Ishikawa (cell line): ENCODE results near the gene FOXP2.

Source experiments
- CEBPB ChIP-seq: IDR thresholded peaks from 2 replicates; pipeline ENCODE4 v1.6.1; 2012
- CREB1 ChIP-seq: IDR thresholded peaks from 2 replicates; pipeline ENCODE4 v1.6.1; 2012; ENCODE audit warnings: low read depth
- EGR1 ChIP-seq: IDR thresholded peaks from 2 replicates; pipeline ENCODE4 v1.6.1; 2012
- EP300 ChIP-seq: IDR thresholded peaks from 2 replicates; pipeline ENCODE4 v1.6.1; 2012; ENCODE audit warnings: borderline replicate concordance
- FOXM1 ChIP-seq: IDR thresholded peaks from 2 replicates; pipeline ENCODE4 v1.6.1; 2012; ENCODE audit warnings: low read depth, borderline replicate concordance
- NFIC ChIP-seq: IDR thresholded peaks from 2 replicates; pipeline ENCODE4 v1.6.1; 2012
- RAD21 ChIP-seq: IDR thresholded peaks from 2 replicates; pipeline ENCODE4 v1.6.1; 2012; ENCODE audit warnings: low read depth
- TAF1 ChIP-seq: IDR thresholded peaks from 2 replicates; pipeline ENCODE4 v1.6.1; 2012; ENCODE audit warnings: low read depth, mild to moderate bottlenecking
- TCF12 ChIP-seq: IDR thresholded peaks from 2 replicates; pipeline ENCODE4 v1.6.1; 2012; ENCODE audit warnings: low read depth
- TEAD4 ChIP-seq: IDR thresholded peaks from 2 replicates; pipeline ENCODE4 v1.6.1; 2012
- YY1 ChIP-seq: IDR thresholded peaks from 2 replicates; pipeline ENCODE4 v1.6.1; 2012; ENCODE audit warnings: low read depth
- ZBTB7A ChIP-seq: IDR thresholded peaks from 2 replicates; pipeline ENCODE4 v1.6.1; 2012; ENCODE audit warnings: low read depth
- TF ChIP-seq, protein P1 (sequence below): IDR thresholded peaks from 2 replicates; pipeline ENCODE4 v1.6.1; 2012; ENCODE audit warnings: low read depth, mild to moderate bottlenecking
- TF ChIP-seq, protein P2 (sequence below): IDR thresholded peaks from 2 replicates; pipeline ENCODE4 v1.6.1; 2012
- TF ChIP-seq, protein P3 (sequence below): IDR thresholded peaks from 2 replicates; pipeline ENCODE4 v1.6.1; 2012

FOXP2 gene

DNA sequence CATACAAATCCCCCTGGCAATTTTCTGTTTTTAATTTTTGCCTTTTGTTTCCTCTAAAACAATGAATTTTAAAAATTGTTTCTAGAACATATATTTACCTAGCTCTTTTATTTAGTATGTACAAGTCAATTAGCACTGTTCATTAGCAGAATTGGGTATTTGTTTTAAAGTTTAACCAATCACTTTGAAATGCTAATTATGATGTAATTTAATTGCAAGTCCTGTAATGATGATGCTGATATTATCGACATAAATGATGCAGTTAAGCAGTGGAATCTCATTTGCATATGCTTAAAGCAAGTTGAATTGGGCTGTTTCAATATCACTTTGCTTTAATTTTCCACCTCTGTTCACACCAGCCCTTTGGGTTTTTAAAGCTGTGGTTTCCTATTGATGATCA, 2.7 kb downstream of the FOXP2 start:
- TF ChIP-seq CREB1: no peak
- no peak for TF ChIP-seq CEBPB
- TF ChIP-seq EGR1: no peak
- TF ChIP-seq TEAD4: no peak
- TF ChIP-seq, protein P1, sequence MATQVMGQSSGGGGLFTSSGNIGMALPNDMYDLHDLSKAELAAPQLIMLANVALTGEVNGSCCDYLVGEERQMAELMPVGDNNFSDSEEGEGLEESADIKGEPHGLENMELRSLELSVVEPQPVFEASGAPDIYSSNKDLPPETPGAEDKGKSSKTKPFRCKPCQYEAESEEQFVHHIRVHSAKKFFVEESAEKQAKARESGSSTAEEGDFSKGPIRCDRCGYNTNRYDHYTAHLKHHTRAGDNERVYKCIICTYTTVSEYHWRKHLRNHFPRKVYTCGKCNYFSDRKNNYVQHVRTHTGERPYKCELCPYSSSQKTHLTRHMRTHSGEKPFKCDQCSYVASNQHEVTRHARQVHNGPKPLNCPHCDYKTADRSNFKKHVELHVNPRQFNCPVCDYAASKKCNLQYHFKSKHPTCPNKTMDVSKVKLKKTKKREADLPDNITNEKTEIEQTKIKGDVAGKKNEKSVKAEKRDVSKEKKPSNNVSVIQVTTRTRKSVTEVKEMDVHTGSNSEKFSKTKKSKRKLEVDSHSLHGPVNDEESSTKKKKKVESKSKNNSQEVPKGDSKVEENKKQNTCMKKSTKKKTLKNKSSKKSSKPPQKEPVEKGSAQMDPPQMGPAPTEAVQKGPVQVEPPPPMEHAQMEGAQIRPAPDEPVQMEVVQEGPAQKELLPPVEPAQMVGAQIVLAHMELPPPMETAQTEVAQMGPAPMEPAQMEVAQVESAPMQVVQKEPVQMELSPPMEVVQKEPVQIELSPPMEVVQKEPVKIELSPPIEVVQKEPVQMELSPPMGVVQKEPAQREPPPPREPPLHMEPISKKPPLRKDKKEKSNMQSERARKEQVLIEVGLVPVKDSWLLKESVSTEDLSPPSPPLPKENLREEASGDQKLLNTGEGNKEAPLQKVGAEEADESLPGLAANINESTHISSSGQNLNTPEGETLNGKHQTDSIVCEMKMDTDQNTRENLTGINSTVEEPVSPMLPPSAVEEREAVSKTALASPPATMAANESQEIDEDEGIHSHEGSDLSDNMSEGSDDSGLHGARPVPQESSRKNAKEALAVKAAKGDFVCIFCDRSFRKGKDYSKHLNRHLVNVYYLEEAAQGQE: no peak
- TF ChIP-seq EP300: no peak
- no peak for TF ChIP-seq YY1
- TF ChIP-seq, protein P2, sequence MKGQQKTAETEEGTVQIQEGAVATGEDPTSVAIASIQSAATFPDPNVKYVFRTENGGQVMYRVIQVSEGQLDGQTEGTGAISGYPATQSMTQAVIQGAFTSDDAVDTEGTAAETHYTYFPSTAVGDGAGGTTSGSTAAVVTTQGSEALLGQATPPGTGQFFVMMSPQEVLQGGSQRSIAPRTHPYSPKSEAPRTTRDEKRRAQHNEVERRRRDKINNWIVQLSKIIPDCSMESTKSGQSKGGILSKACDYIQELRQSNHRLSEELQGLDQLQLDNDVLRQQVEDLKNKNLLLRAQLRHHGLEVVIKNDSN: no peak
- no peak for TF ChIP-seq RAD21
- TF ChIP-seq ZBTB7A: no peak
- no peak for TF ChIP-seq FOXM1
- TF ChIP-seq TCF12: no peak
- TF ChIP-seq NFIC: no peak
- TF ChIP-seq, protein P3, sequence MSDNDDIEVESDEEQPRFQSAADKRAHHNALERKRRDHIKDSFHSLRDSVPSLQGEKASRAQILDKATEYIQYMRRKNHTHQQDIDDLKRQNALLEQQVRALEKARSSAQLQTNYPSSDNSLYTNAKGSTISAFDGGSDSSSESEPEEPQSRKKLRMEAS: no peak
- no peak for TF ChIP-seq TAF1

DNA sequence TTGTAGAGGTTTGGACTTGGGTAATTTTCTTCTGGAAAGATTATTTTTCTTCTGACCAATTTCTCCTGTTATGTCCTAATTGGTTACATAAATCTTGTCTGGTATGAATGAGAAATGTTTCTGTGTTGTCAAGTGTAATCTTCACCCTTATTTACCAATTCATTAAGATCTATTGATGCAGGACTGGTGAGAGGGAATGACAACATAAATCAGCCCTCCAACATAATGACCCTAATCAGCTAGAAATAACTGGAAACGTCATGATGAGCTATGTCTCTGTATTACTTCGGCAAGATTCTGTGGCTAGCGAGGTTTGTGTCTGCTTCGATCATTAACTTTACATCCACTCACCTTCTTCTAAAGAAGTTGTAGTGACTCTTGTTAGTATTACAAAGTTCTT, 3.5 kb downstream of the FOXP2 start:
- TF ChIP-seq, protein P2: no peak
- TF ChIP-seq YY1 (no peak), NFIC (no peak), EP300 (no peak), ZBTB7A (no peak), EGR1 (no peak), TAF1 (no peak), TEAD4 (no peak), CEBPB (no peak), TCF12 (no peak), CREB1 (no peak), RAD21 (no peak), FOXM1 (no peak)
- TF ChIP-seq, protein P3: no peak
- TF ChIP-seq, protein P1: no peak

DNA sequence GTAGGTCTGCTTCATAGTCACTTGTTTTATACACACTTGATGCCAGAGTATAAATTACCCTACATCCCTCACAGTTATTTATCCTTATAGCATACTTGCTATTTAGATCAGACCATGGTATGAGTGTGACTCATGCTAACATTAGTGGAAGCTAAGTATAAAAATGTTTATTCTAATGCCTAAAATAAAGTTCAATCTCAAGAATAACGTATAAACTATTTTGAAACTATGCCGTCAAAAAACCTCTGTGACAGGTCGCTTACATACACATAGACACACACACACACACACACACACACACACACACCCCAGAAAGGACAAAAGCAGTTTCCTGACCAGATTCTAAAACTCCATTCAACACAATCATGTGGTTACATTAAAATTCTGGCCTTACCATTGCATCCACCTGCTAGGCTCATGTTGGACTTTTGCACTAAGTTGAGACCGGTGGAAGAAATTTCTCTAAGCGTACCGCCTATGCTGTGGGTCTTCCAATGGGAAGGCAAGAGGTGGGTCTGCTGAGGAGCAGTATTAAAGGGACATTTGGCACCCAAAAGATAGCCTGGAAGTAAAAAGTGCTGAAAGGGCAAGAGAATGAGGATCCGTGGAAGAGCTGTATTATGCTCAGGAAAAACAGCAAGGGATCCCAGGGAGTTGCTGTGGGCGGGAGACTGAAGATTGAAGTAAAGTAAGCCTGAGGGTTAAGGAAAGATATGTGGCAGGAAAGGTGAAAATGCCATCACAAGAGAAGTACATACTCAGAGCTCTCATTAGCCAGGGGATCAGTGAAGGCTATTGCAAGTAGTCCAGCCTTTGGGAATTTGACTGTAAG, 5.0 kb downstream of the FOXP2 start:
- TF ChIP-seq, protein P2: no peak
- no peak for TF ChIP-seq EP300
- TF ChIP-seq TEAD4: no peak
- TF ChIP-seq YY1: no peak
- no peak for TF ChIP-seq TCF12
- TF ChIP-seq, protein P3: no peak
- no peak for TF ChIP-seq EGR1
- TF ChIP-seq TAF1: no peak
- TF ChIP-seq FOXM1: no peak
- TF ChIP-seq, protein P1: no peak
- TF ChIP-seq CEBPB: no peak
- TF ChIP-seq RAD21: no peak
- no peak for TF ChIP-seq CREB1
- TF ChIP-seq NFIC: no peak
- no peak for TF ChIP-seq ZBTB7A
